LoVo (cell line): ENCODE data around the gene SCN2B.

Source experiments
- DNase-seq: peaks from one replicate; pipeline ENCODE4 v3.0.0-alpha.2; 2016; ENCODE audit warnings: low spot score

SCN2B gene

DNA sequence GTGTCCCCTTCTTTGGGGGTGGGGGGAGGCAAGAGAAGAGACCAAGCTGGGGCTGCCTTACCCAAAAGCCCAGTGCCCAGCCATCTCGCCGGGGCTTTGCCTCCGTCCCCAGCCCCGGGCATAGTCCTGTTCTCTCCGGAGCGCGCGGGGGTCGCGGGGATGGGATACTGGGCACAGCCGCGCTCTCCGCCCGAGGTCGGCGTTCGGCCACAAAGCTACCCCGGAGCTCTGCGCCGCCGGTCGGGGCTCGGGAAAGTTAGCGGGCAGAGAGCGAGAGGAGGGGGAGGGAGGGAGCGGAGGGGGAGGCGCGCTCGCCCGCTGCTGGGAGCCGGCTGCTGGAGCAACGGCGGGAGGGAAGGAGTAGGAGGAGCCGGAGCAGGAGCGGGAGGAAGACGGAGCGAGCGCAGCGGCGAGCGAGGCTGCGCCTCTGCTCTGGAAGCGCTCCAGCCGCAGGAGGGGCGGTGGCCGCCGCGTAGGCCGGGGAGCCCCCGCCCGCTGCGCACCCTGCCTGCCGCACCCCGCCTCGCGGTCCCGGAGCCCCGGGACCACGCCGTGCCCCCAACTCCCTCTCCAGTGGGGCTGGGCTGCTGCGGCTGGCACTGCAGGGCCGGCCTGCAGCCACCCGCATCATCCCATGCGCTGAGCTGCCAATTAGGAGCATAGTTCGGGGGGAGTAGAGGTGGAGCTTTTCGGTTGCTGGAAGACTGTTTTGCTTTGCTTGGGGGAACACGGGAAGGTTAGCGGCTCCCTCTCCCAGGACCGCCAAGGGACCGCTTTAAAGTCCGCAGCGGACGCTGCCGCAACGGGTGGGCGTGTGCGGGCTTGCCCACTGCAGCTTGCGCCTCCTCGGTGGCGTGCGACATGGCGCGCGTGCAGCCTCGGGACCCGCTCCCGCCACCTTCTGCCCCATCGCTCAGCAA is 23.6 kb downstream of the SCN2B start, which contains the start of gene SCN4B:
TSS of gene SCN4B (minus strand) at position 272 of the 920 bp plus-strand sequence. CDS start at position 122, 150 bp downstream.
- peak; percentile 39 for DNase-seq

DNA sequence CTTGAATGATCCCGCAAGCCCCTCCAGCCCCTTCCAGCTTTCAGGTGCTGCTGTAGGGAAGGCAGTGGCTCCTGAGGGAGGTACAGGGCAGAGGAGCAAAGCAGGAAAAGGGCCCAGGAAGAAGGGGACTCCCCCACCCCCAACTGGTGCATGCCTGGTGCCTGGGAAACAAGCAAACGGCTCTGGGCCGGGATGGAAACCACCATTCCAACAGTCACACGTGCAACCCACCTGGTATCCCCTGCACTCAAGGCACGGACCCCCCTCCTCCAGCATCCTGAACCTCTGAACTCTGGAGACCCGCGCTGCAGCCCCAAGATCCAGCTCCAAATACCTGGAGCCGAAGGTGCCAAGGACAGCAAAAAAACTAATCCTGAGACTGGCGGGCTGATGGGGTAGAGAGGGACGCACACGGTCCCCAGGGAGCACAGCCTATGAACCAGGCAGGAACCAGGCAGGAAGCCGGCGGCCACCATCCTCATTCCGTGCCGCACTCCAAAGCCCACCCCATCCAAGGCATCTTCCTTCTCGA is 24.4 kb downstream of the SCN2B start:
- DNase-seq = no peak

DNA sequence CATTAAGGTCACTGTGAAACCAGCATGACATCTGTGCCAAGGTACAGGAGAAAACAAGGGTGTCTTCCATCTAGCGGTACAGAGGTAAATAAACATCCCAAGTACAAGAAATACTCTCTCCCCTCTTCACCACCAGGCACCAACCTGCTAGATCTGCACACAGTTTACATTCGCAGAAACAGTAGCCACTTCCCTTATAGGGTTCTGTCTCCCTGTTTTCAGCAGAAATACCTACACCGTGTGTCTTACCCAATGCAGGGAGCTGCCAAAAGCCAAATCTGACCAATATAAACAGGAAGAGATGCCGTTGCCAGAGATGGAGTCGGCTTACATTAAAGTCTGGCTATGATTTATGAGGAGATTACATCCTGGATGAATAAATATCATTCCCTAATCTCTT is 25.0 kb downstream of the SCN2B start:
- DNase-seq = no peak

DNA sequence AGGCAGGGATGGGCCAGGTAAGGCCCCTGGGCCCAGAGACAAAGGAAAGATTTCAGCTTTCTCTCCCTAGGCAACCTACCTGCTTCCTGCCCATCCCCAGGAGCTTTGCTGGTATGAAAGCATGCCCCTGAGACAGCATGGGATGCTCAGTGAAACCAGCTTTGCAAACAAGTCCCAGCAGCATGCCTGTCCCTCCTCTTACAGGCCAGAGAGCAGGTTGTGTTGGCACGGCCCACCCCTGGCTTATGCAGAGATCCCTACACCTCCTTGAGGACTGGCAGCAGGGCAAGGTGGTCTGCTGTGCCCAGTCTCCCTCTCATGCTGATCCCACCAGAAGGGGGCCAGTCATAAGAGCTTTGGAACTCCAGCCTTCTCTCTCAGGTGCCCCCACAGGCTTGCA is 26.9 kb downstream of the SCN2B start:
- no peak for DNase-seq

DNA sequence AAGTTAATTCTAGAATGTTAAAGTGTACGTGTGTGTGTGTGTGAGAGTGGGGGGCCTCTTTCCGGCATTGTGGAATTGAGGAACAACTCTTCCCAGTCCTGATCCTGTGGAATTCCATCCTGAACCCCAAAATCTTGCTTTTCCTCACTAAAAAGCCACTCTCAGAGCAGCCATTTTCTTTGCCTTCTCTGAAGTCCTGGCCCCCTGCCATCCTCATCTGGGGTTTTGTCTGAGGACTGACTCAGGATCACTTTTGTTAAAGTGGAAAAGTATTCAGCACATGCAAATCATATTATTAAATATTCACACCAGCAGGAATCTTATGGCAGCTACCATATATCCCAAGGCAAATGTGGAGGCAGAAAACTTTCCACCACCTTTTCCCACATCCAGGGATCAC is 27.6 kb downstream of the SCN2B start:
- DNase-seq = no peak

DNA sequence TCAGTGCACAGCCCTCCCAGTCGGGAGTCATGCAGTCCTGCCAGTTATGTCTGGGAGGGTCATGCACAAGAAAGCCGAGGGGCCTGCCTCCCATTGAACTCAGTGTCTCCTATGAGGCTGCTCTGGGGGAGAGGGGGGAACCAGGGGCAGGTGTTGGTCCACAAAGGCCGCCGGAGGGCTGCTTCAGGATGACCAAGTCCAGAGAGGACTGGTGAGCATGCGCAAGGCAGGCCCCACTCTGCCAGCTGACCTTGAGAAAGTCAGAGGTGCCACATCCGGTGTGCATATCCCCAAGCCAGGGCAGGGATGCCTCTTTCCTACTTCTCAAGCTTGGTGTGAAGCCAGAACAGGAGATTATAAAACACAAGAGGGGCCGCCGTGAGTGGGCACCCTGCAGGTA is 28.2 kb downstream of the SCN2B start:
- no peak for DNase-seq

DNA sequence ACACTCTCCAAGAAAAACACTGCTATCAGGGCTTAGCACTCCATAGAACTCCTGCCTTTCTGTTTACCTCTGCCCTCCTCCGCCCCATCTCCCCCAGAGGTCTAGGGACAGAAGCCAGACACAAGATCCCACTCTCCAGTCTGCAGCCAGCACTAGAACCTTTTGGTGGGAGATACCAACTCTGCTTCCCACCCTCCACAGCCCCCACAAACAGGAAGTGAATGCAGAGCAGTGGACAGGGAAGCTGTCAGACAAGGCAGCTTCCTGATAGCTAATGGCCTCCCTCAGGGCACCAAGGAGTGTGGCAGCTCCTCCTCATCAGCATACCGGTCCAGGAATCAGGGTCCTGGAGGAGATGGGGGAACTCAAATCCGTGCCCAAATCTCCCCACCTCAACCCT is 28.9 kb downstream of the SCN2B start:
- DNase-seq = no peak

DNA sequence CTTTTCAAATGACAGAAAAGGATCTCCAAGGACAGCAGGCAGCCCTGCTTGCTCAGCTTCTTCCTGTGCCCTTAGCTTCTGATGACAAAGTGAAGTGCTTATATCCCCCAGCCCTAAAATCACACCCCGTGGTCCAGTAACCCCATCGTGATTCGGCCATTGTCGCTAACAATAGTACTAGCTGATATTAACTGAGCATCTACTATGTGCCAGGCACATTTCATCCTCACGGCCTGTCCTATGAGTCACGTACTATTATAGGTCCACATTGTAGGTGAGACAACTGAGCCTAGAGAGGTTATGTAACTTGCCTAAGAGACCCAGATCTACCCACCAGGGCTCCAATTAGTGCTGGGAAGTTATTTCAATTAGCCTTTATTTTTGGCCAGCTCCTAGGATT is 29.9 kb downstream of the SCN2B start:
- DNase-seq = no peak

DNA sequence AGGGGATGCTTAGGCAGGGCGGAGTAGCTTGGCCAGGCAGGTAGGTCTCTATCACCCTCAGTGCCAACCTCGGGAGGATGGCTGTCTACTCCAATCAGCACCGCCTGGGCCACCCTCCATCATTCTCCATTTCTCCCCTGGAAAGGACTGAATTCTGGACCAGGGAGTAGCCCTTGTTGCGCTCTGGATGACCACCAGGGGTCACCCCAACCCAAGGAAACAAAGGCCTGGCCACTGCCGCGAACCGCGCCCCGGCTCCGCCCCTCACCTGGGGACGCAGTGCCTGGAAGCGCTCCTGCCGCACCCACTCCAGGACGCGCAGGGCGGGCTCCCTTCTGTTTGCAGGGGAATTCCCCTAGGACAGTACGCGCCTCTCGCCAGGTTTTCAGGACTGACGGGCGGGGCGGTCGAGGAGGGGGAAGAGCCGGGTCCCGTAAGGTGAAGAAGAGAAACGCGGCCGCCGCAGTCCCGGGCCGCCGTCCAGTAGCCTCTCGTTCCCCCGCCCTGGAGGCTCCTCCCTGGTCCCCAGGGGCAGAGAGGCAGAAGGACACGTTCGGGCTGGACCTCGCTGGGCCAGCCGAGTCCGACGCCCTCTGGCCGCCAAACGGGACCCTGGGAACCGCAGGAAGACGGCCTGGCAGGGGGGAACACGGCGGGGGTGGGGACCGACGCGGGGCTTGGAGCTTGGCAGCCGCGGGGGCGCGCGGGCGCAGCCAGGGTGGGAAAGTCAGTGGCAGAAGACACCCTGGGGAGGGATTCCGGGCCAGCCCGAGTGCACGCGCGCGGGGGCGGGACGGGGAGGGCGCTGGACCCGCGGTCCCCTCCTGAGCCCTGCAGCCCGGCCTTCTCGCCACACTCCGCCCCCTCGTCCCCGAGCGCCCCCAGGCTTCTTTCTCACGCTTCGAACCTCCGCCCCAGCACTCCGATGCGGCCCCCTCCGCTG is 30.9 kb downstream of the SCN2B start:
- peak; percentile 95 for DNase-seq

DNA sequence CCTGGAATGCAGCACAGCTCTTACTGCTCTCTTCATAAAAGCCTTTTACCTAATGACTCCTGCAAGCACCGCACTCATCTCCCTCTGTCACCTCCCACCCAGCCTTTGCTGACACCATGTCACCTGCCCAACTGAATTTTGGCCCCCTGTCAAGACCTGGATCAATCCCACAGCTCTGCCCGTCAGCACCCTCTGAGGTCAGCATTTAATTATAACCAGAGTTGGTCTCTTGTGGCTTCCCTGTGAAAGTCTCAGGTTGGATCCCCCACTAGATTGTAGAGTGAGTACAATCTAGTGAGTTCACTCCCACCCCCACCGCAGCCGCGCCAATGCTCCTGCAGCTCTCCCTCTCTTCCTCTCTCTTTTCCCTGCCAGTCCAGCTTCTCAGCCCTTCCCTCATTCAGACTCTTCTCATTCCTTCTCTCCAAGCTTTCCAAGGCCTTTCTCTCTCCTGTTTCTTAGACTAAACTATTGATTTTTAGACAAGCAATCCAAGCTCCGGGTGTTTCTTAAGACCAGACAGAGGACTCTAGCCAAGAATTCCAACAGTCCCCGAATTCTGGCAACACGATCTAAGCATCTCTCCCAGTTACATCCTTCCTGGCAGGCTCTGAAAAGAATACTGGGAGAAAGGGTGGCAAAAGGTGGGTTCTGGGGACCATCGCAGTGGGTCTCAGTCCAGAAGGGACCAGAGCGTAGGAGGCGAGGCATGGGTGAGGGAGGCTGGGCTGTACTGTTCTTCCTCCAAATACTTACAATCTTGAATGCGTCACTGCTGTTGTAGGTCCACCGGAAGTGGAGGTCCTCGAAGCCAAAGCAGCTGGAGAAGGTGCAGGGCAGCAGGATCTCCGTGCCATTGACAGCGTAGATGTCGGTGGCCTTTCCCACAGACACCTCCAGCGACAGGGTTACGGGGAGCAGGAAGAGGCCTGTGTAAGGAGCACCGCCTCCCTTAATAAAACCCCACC is 31.9 kb downstream of the SCN2B start:
- no peak for DNase-seq

DNA sequence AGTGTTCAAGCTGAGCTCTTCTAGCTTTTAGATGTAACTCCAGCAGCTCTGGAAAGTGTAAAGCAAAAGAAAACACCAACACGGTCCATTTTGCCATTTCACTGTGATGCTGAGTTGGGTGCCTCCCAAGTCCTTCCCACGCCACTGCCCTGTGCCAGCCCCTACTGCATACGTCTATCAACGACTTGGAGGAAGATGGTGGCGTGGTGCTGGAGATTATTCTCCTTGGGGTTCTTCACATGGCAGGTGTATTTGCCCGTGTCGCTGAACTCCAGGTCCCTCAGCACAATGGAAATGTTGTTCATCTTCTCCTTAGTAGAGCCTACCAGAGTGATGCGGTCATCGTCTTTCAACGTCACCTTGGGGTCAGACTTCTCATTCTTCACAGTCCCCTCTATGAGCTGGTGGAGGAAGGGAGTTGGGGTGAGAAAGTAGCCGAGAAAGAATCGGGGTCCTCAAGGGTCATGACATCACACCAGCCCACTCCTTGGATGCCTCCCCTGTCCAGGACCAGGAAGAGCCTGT is 32.7 kb downstream of the SCN2B start:
- DNase-seq = no peak

DNA sequence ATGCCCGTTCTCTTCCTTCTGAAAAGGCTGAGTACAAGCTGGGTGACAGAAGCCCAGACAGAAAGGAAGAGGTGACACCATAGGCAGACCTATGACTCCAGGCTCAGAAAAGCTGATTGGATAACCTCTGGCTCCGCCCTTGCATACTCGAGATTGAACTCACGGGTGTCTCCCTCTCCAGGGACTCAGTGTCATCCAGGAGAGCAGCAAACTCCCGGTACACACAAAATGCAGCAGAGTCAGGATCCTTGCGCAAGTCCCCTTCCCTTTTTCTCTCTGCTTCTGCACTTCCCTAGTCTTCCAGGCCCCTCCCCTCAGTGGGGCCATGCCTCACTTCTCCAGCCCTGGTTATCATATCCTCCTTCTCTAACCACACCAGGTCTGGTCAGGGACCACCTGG is 33.6 kb downstream of the SCN2B start:
- DNase-seq = peak; percentile 27

DNA sequence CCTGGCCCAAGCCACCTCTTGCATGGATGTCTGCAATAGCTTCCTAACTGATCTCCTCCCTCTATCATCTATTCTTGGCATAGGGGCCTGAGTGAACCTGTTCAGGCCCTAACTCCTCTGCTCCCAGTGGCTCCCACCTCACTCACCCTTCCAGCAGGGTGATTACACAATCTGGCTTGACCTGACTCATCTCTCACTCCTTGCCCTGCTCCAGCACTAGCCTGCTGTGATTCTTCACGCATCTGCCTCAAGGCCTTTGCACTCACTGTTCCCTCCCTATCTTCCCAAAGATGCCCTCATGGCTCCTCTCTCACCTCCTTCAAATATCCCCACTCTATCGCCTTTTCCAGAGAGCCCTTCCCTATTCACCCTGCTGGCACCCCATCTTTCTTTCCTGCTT is 34.4 kb downstream of the SCN2B start:
- DNase-seq = peak; percentile 8

DNA sequence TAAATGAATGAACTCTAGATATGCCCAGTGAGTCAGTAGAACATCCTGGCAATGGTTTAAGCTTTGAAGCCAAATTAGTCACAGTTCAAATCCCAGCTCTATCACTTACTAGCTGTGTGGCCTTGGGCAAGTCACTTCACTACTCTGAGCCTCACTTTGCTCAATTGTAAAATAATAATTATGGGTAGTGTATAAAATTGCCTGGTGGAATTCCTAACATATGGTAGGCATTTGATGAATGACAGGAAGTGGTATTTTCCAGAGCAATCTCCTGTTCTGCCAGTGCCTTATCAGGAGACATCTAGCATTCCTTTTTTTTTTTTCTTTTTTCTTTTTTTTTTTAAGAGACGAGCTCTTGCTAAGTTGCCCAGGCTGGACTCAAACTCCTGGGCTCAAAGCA is 36.9 kb downstream of the SCN2B start:
- DNase-seq = no peak

DNA sequence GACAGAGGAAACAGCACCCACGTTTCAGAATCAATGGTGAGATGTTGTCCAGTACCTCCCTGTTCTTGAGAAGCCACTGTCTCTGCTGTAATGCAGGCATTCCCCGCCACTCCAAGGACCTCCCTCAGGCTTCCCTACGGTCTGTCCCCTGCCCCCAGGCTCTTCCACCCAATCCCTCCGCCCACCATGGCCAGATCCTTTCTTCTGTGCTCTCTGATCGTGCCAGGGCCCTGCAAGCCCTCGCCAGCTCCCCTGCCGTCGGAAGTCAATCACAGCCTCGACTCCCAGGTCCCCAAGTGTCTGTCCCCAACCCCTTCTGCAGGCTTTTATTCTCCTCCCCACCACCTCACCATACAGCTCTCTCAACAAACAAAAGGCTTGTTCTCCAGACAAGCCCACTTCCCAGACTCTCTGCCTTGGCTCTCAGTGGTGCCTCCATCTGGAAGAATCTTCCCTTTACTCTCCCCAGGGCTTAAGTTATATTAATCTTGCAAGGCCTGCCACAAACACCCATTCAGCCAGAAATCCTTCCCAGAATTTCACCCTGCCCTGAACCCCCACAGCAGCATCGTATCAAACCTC is 37.5 kb downstream of the SCN2B start:
- DNase-seq = no peak

DNA sequence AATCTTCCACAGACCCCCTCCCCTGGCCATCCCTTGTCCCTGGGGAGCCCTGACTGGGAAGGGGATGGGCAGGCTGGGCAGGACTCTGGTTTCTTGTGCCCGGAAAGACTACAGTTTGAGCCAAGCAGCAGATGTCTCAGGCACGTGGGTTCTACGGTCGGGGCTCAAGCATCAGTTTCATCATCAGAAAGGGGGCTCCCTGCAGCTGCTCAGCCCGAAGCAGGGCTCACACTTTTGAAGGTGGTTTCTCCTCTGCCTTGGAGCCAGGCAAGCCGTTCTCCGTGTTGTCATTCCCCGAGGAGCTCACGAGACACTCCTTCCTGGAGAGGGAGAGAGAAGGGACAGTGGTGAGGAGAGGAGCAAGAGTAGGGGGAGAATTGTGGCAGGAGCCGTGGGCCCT is 39.6 kb downstream of the SCN2B start:
- no peak for DNase-seq

DNA sequence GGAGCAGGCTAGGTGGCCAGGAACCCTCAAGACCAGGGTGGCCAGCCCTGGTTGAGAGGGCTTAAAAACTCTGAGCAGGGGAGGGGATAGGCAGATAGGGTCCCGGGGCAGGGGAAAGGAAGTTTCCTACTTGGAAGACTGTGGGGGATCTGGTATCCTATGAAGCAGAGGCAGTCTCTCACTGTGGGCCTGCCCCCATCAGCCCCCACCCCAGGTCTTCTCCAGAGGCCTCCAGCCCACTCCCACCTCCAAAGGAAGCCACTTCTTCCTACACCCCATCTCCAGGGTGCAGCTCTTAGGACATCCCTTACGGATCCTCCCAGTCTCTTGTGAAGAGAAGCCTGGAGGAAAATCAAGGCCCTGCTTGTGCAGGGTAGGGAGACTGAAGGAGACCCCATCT is 40.1 kb downstream of the SCN2B start:
- DNase-seq = no peak

DNA sequence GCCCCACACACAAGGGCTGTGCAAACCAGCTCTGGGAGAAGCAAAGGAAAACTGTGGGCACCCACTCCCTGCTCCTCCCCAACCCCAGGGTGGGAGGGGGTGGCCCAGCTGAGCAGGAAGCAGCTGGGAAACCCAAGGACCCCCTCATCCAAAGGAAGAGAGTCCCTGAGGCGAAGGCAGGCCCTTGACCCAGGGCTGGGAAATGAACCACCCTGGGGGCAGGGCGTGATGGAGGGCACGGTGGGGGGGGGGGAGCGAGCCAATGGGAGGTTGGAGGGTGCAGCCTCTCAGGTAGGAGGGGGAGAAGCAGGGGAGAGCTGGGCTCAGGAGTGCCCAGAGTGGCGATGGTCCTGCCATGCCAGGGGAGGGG is 40.7 kb downstream of the SCN2B start:
- no peak for DNase-seq

DNA sequence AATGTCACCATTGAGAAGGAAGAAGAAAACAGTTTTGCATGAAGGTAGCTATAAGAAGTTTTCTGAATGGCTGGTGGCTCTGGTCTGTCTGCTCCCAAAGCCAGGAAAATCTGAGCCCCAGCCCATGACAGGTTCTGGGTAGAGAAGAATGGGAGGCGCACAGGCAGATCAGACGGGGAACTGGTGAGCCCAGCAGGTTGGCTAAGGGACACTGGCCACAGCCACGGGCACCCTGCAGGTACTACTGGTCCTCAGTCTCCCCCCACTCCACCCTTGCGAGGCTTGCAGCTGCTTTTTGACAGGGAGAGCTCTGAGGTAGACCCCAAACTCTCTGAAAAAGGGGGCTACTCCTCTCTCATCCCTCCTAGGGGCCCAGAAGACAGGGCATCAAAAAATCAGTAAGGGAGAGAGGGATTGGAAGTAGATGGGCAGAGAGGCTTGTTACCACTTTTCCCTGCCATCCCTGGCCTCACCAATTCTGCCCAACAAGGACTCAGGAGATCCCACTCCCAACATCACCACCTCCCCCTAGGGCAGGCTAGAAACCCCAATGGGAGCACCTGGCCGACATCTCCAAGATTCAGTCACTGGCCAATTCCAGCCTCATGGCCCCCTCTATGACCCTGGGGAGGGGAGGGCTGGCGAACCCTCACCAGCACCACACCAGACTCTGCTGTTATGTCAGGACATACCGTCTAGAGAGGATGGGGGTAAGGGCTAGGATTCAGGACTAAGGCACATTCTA is 41.2 kb downstream of the SCN2B start:
- no peak for DNase-seq

DNA sequence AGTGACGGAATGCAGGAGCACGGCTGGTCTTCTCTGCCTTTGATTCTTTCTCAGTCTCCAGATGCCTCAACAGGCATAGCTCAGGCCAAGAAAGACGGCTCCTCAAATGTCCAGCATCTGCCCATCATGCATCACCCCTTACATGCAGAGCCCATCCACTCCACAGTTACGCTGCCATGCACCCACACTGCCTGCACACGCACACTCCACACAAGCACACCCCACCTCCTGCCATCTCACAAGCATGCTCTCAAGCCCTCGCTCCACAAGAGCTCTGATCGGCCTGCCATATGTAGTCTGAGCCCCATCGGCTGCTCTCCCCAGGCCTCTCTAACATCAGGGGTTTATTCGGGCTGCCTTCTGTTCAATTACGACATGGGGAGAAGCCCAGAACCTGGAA is 42.6 kb downstream of the SCN2B start:
- no peak for DNase-seq
